GM23338 (cell line): Measurements from ENCODE around the gene FUBP1. TPM values are rescaled to one million over a fixed set of nuclear protein-coding genes. Genes with fewer than 3 reads are reported as not detected.

Source experiments
- ATAC-seq: fragments of 200-7000 bp; cut with Tn5 transposase; 3 replicates; pipeline ENCODE4 v1.9.1; 2020
- DNase-seq: peaks from one replicate; pipeline ENCODE4 v3.0.0-alpha.2; 2015; ENCODE audit warnings: low spot score
- H2AFZ ChIP-seq: fragments of 200-600 bp; sonication (generic); 2 replicates; pipeline ENCODE4 v1.8.0; 2016; ENCODE audit warnings: antibody characterized with exemption, mild to moderate bottlenecking, moderate library complexity
- H3F3A ChIP-seq: fragments of 200-600 bp; sonication (generic); replicated peaks from 2 replicates; pipeline ENCODE4 v1.8.0; 2017; ENCODE audit warnings: antibody characterized with exemption, mixed run types, low read depth
- H3K27ac ChIP-seq: fragments of 200-600 bp; sonication (generic); 2 replicates; pipeline ENCODE4 v1.6.1; 2016; ENCODE audit warnings: low read depth
- H3K27me3 ChIP-seq: fragments of 200-600 bp; sonication (generic); 2 replicates; pipeline ENCODE4 v1.8.0; 2016; ENCODE audit warnings: mild to moderate bottlenecking, mixed run types, moderate library complexity; ENCODE audit not compliant: insufficient read depth
- H3K36me3 ChIP-seq: fragments of 200-600 bp; sonication (generic); 2 replicates; pipeline ENCODE4 v1.8.0; 2016; ENCODE audit warnings: mild to moderate bottlenecking; ENCODE audit not compliant: insufficient read depth
- H3K4me1 ChIP-seq: fragments of 200-600 bp; sonication (generic); 2 replicates; pipeline ENCODE4 v1.8.0; 2016; ENCODE audit warnings: mild to moderate bottlenecking, moderate library complexity; ENCODE audit not compliant: insufficient read depth
- H3K4me2 ChIP-seq: fragments of 200-600 bp; sonication (generic); 2 replicates; pipeline ENCODE4 v1.7.1; 2017; ENCODE audit warnings: mixed run types
- H3K4me3 ChIP-seq: fragments of 200-600 bp; sonication (generic); 2 replicates; pipeline ENCODE4 v1.6.1; 2016; ENCODE audit warnings: mixed run types
- H3K79me2 ChIP-seq: fragments of 200-600 bp; sonication (generic); replicated peaks from 2 replicates; pipeline ENCODE4 v1.8.0; 2017; ENCODE audit warnings: mild to moderate bottlenecking; ENCODE audit not compliant: insufficient read depth
- H3K9me2 ChIP-seq: fragments of 200-600 bp; sonication (generic); 2 replicates; pipeline ENCODE4 v1.8.0; 2017; ENCODE audit not compliant: insufficient read depth
- H4K20me1 ChIP-seq: fragments of 200-600 bp; sonication (generic); replicated peaks from 2 replicates; pipeline ENCODE4 v1.8.0; 2017; ENCODE audit warnings: mild to moderate bottlenecking; ENCODE audit not compliant: insufficient read depth
- H3K27ac Mint-ChIP-seq: 2 replicates; pipeline ENCODE4 v1.8.0; 2020; ENCODE audit warnings: inconsistent platforms, mild to moderate bottlenecking, moderate library complexity, mixed read lengths
- H3K27me3 Mint-ChIP-seq: 3 replicates; pipeline ENCODE4 v1.8.0; 2022; ENCODE audit warnings: low read depth, mild to moderate bottlenecking, moderate library complexity, mixed read lengths, inconsistent platforms; ENCODE audit not compliant: insufficient read depth, poor library complexity
- H3K36me3 Mint-ChIP-seq: 3 replicates; pipeline ENCODE4 v1.8.0; 2021; ENCODE audit warnings: low read depth, mild to moderate bottlenecking, inconsistent platforms, moderate library complexity, mixed read lengths
- H3K4me1 Mint-ChIP-seq: 3 replicates; pipeline ENCODE4 v1.8.0; 2020; ENCODE audit warnings: mild to moderate bottlenecking, inconsistent platforms, mixed read lengths
- H3K4me3 Mint-ChIP-seq: 3 replicates; pipeline ENCODE4 v1.8.0; 2021; ENCODE audit warnings: moderate library complexity, mild to moderate bottlenecking, inconsistent platforms, mixed read lengths
- H3K9me3 Mint-ChIP-seq: 3 replicates; pipeline ENCODE4 v1.8.0; 2020; ENCODE audit warnings: moderate library complexity, mild to moderate bottlenecking, inconsistent platforms, mixed read lengths
- CREB1 ChIP-seq: fragments of 250-450 bp; sonication (Bioruptor Pico); IDR thresholded peaks from 2 replicates; pipeline ENCODE4 v1.5.0; 2020; ENCODE audit warnings: low read depth, mild to moderate bottlenecking, moderate library complexity
- EZH2 ChIP-seq: fragments of 200-600 bp; sonication (generic); IDR thresholded peaks from one replicate; pipeline ENCODE4 v1.8.0; 2017; ENCODE audit warnings: antibody characterized with exemption, mild to moderate bottlenecking, low read depth; ENCODE audit not compliant: unreplicated experiment
- JUNB ChIP-seq: IDR thresholded peaks from one replicate; pipeline ENCODE4 v1.6.1; 2016; ENCODE audit warnings: antibody characterized with exemption; ENCODE audit not compliant: unreplicated experiment
- POLR2AphosphoS5 ChIP-seq: IDR thresholded peaks from 2 replicates; pipeline ENCODE4 v1.6.1; 2016; ENCODE audit warnings: antibody characterized with exemption, low read depth
- polyA plus RNA-seq: library from polyadenylated mRNA; unstranded; fragments of >200 nt; fragmentation: Nextera tagmentation; extraction: Ambion mirVana; gene quantifications from 2 replicates; pipeline ENCODE4 v1.2.1, GENCODE V29; 2016
- total RNA-seq: library from RNA; depleted of rRNA; stranded (reverse); fragments of >200 nt; shearing (Covaris generic); gene quantifications from 2 replicates; pipeline ENCODE4 v1.2.3, GENCODE V29; 2014
- TF ChIP-seq, protein P1 (sequence below): fragments of 250-450 bp; sonication (Bioruptor Pico); IDR thresholded peaks from 2 replicates; pipeline ENCODE4 v1.5.0; 2020; ENCODE audit warnings: mild to moderate bottlenecking, moderate library complexity

Gene FUBP1
- total and polyA plus RNA-seq, 2 experiments from 2014 or later, result 212 to 308 TPM

GRCh38 chr1:78005448-78005722 is 26.5 kb upstream of the FUBP1 start:
- Mint-ChIP-seq H3K36me3 (no peaks in the 10 kb centered on the region), H3K4me3 (peak overlapping the region; percentile 69), H3K4me1 (peaks cover 22% of the 10 kb centered on the region), H3K9me3 (peaks cover 2% of the 10 kb centered on the region; the same call in 1 of the 3 replicates), H3K27ac (peak overlapping the region; percentile 100), H3K27me3 (peaks cover 5% of the 10 kb centered on the region)
- no peak overlapping the region for H2AFZ ChIP-seq
- peak overlapping the region; percentile 42 for H3K4me3 ChIP-seq
- H3K9me2 ChIP-seq, result no peaks in the 10 kb centered on the region
- H3K79me2 ChIP-seq, result no peaks in the 10 kb centered on the region
- no peak for ATAC-seq
- TF ChIP-seq POLR2AphosphoS5 (no peak), JUNB (no peak), CREB1 (CRISPR knock-in tag) (no peak)
- TF ChIP-seq, protein P1, sequence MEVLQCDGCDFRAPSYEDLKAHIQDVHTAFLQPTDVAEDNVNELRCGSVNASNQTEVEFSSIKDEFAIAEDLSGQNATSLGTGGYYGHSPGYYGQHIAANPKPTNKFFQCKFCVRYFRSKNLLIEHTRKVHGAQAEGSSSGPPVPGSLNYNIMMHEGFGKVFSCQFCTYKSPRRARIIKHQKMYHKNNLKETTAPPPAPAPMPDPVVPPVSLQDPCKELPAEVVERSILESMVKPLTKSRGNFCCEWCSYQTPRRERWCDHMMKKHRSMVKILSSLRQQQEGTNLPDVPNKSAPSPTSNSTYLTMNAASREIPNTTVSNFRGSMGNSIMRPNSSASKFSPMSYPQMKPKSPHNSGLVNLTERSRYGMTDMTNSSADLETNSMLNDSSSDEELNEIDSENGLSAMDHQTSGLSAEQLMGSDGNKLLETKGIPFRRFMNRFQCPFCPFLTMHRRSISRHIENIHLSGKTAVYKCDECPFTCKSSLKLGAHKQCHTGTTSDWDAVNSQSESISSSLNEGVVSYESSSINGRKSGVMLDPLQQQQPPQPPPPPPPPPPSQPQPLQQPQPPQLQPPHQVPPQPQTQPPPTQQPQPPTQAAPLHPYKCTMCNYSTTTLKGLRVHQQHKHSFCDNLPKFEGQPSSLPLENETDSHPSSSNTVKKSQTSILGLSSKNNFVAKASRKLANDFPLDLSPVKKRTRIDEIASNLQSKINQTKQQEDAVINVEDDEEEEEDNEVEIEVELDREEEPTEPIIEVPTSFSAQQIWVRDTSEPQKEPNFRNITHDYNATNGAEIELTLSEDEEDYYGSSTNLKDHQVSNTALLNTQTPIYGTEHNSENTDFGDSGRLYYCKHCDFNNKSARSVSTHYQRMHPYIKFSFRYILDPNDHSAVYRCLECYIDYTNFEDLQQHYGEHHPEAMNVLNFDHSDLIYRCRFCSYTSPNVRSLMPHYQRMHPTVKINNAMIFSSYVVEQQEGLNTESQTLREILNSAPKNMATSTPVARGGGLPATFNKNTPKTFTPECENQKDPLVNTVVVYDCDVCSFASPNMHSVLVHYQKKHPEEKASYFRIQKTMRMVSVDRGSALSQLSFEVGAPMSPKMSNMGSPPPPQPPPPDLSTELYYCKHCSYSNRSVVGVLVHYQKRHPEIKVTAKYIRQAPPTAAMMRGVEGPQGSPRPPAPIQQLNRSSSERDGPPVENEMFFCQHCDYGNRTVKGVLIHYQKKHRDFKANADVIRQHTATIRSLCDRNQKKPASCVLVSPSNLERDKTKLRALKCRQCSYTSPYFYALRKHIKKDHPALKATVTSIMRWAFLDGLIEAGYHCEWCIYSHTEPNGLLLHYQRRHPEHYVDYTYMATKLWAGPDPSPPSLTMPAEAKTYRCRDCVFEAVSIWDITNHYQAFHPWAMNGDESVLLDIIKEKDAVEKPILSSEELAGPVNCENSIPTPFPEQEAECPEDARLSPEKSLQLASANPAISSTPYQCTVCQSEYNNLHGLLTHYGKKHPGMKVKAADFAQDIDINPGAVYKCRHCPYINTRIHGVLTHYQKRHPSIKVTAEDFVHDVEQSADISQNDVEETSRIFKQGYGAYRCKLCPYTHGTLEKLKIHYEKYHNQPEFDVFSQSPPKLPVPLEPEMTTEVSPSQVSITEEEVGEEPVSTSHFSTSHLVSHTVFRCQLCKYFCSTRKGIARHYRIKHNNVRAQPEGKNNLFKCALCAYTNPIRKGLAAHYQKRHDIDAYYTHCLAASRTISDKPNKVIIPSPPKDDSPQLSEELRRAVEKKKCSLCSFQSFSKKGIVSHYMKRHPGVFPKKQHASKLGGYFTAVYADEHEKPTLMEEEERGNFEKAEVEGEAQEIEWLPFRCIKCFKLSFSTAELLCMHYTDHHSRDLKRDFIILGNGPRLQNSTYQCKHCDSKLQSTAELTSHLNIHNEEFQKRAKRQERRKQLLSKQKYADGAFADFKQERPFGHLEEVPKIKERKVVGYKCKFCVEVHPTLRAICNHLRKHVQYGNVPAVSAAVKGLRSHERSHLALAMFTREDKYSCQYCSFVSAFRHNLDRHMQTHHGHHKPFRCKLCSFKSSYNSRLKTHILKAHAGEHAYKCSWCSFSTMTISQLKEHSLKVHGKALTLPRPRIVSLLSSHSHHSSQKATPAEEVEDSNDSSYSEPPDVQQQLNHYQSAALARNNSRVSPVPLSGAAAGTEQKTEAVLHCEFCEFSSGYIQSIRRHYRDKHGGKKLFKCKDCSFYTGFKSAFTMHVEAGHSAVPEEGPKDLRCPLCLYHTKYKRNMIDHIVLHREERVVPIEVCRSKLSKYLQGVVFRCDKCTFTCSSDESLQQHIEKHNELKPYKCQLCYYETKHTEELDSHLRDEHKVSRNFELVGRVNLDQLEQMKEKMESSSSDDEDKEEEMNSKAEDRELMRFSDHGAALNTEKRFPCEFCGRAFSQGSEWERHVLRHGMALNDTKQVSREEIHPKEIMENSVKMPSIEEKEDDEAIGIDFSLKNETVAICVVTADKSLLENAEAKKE (CRISPR knock-in tag), result no peak
- H3K27me3 ChIP-seq, result no peaks in the 10 kb centered on the region
- H3K27ac ChIP-seq, result peak overlapping the region; percentile 64
- peaks cover 22% of the 10 kb centered on the region for H3K4me1 ChIP-seq
- H4K20me1 ChIP-seq, result no peaks in the 10 kb centered on the region
- H3K36me3 ChIP-seq, result no peaks in the 10 kb centered on the region
- H3F3A ChIP-seq, result no peaks in the 10 kb centered on the region
- DNase-seq, result no peak
- peak overlapping the region; percentile 55 for H3K4me2 ChIP-seq

GRCh38 chr1:78004719-78005447 is 26.0 kb upstream of the FUBP1 start, which contains the start of gene DNAJB4:
TSS of gene DNAJB4 (plus strand) at chr1:78004939. CDS start at chr1:78005111, 172 bp downstream.
- Mint-ChIP-seq H3K36me3 (no peaks in the 10 kb centered on the region), H3K27ac (peak within 1 kb of the TSS; percentile 100), H3K4me1 (peaks cover 22% of the 10 kb centered on the region), H3K27me3 (peaks cover 5% of the 10 kb centered on the region), H3K9me3 (peaks cover 2% of the 10 kb centered on the region; the same call in 1 of the 3 replicates), H3K4me3 (peak within 1 kb of the TSS; percentile 69)
- peak; percentile 86 for DNase-seq
- Histone ChIP-seq H4K20me1 (no peaks in the 10 kb centered on the region), H3K79me2 (no peaks in the 10 kb centered on the region), H3K9me2 (no peaks in the 10 kb centered on the region), H3K4me2 (peak within 1 kb of the TSS; percentile 55), H3K4me3 (peak within 1 kb of the TSS; percentile 42), H3K4me1 (peaks cover 22% of the 10 kb centered on the region), H2AFZ (no peak within 1 kb of the TSS), H3K27ac (peak within 1 kb of the TSS; percentile 64), H3F3A (no peaks in the 10 kb centered on the region), H3K36me3 (no peaks in the 10 kb centered on the region), H3K27me3 (no peaks in the 10 kb centered on the region)
- ATAC-seq, result peak; percentile 96
- TF ChIP-seq CREB1 (CRISPR knock-in tag), result peak; percentile 61; the same call in 1 of the 2 replicates
- TF ChIP-seq EZH2, result no peak
- TF ChIP-seq, protein P1 (CRISPR knock-in tag), result no peak
